ENCODE data around the gene ARHGAP1.

DNA sequence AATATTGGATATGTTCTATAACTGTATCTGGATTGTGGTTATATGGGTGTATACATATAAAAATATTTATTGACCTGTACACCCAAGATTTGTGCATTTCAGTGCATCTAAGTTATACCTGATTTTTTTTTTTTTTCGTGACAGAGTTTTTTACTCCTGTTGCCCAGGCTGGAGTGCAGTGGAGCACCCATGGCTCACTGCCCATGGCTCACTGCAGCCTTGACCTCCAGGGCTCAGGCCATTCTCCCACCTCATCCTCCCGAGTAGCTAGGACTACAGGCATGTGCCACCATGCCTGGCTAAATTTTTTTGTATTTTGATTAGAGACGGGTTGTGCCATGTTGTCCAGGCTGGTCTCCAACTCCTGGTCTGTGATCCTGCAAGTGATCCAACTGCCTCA is 58.8 kb downstream of the ARHGAP1 start:
- TF ChIP-seq EP300 (IDR thresholded peaks at IDR 0.05; ENCODE audit: borderline replicate concordance): no peak
- TF ChIP-seq CEBPB (IDR thresholded peaks at IDR 0.05): no peak
- TF ChIP-seq, protein P1, sequence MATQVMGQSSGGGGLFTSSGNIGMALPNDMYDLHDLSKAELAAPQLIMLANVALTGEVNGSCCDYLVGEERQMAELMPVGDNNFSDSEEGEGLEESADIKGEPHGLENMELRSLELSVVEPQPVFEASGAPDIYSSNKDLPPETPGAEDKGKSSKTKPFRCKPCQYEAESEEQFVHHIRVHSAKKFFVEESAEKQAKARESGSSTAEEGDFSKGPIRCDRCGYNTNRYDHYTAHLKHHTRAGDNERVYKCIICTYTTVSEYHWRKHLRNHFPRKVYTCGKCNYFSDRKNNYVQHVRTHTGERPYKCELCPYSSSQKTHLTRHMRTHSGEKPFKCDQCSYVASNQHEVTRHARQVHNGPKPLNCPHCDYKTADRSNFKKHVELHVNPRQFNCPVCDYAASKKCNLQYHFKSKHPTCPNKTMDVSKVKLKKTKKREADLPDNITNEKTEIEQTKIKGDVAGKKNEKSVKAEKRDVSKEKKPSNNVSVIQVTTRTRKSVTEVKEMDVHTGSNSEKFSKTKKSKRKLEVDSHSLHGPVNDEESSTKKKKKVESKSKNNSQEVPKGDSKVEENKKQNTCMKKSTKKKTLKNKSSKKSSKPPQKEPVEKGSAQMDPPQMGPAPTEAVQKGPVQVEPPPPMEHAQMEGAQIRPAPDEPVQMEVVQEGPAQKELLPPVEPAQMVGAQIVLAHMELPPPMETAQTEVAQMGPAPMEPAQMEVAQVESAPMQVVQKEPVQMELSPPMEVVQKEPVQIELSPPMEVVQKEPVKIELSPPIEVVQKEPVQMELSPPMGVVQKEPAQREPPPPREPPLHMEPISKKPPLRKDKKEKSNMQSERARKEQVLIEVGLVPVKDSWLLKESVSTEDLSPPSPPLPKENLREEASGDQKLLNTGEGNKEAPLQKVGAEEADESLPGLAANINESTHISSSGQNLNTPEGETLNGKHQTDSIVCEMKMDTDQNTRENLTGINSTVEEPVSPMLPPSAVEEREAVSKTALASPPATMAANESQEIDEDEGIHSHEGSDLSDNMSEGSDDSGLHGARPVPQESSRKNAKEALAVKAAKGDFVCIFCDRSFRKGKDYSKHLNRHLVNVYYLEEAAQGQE (IDR thresholded peaks at IDR 0.05; ENCODE audit: low read depth): no peak
- TF ChIP-seq RAD21 (IDR thresholded peaks at IDR 0.05; ENCODE audit: low read depth): no peak
